CD14-positive monocyte (primary cell): Measurements from ENCODE around the gene APOF. TPM values are rescaled to one million over a fixed set of nuclear protein-coding genes. Genes with fewer than 3 reads are reported as not detected.

Source experiments
- DNase-seq, 3 donors: peaks; one replicate each; pipeline ENCODE4 v3.0.0-alpha.2; 2011 to 2022
- H2AFZ ChIP-seq: 2 replicates; pipeline ENCODE4 v1.6.0; 2012; ENCODE audit warnings: mild to moderate bottlenecking, low read depth, low read length, inconsistent platforms; ENCODE audit not compliant: insufficient read depth, poor library complexity, severe bottlenecking
- H3K27ac ChIP-seq, 2 donors: 1 replicate in 1 of 2; 2 replicates in 1 of 2; pipeline ENCODE4 v1.5.1; 2012 to 2013; ENCODE audit warnings: low read length in 2 of 2, control low read depth in 1 of 2, inconsistent platforms in 1 of 2, low read depth in 1 of 2, mild to moderate bottlenecking in 1 of 2
- H3K27me3 ChIP-seq, 2 donors: one replicate each; pipeline versions ENCODE4 v1.6.0 to v1.6.1; 2011 to 2013; ENCODE audit warnings: low read length in 2 of 2; ENCODE audit not compliant: control insufficient read depth in 2 of 2, insufficient read depth in 2 of 2
- H3K36me3 ChIP-seq, 2 donors: replicated peaks in 1 of 2; 1 replicate in 1 of 2; 2 replicates in 1 of 2; pipeline versions ENCODE4 v1.5.1 to v1.6.1; 2012 to 2013; ENCODE audit warnings: low read length in 2 of 2, control low read depth in 1 of 2, inconsistent platforms in 1 of 2, mild to moderate bottlenecking in 1 of 2; ENCODE audit not compliant: insufficient read depth in 2 of 2, control insufficient read depth in 1 of 2
- H3K4me1 ChIP-seq, 2 donors: 1 replicate in 1 of 2; 2 replicates in 1 of 2; pipeline versions ENCODE4 v1.5.1 to v1.6.1; 2012 to 2013; ENCODE audit warnings: low read length in 2 of 2, control low read depth in 1 of 2, inconsistent platforms in 1 of 2, mild to moderate bottlenecking in 1 of 2, moderate library complexity in 1 of 2; ENCODE audit not compliant: insufficient read depth in 2 of 2, control insufficient read depth in 1 of 2
- H3K4me2 ChIP-seq: replicated peaks from 2 replicates; pipeline ENCODE3; 2012; ENCODE audit warnings: low read length, moderate library complexity, mild to moderate bottlenecking; ENCODE audit not compliant: poor library complexity, severe bottlenecking; ENCODE audit errors: extremely low read depth
- H3K4me3 ChIP-seq, 3 experiments: fragments of 200-600 bp in 1 of 3; sonication (generic) in 1 of 3; replicated peaks in 1 of 3; 1 replicate in 2 of 3; 2 replicates in 1 of 3; pipeline ENCODE4 v1.5.1; 2011 to 2013; ENCODE audit warnings: low read length in 3 of 3, mild to moderate bottlenecking in 3 of 3, control low read depth in 2 of 3, low read depth in 2 of 3, inconsistent platforms in 1 of 3, moderate library complexity in 1 of 3
- H3K79me2 ChIP-seq: 2 replicates; pipeline ENCODE4 v1.6.0; 2012; ENCODE audit warnings: mild to moderate bottlenecking, control low read depth, inconsistent platforms, low read length, moderate library complexity; ENCODE audit not compliant: insufficient read depth
- H3K9ac ChIP-seq: 2 replicates; pipeline ENCODE4 v1.6.0; 2017; ENCODE audit warnings: low read length, mild to moderate bottlenecking; ENCODE audit not compliant: insufficient read depth, poor library complexity, severe bottlenecking
- H3K9me3 ChIP-seq, 2 donors: replicated peaks in 1 of 2; 1 replicate in 1 of 2; 2 replicates in 1 of 2; pipeline versions ENCODE4 v1.5.1 to v1.6.1; 2012 to 2013; ENCODE audit warnings: low read length in 2 of 2, control low read depth in 1 of 2; ENCODE audit not compliant: control insufficient read depth in 1 of 2, insufficient read depth in 1 of 2
- H4K20me1 ChIP-seq: 2 replicates; pipeline ENCODE4 v1.6.0; 2012; ENCODE audit warnings: mild to moderate bottlenecking, low read length, control low read depth, moderate library complexity; ENCODE audit not compliant: insufficient read depth
- H3K27ac Mint-ChIP-seq, 7 donors: one replicate each; pipeline ENCODE4 v1.8.0; 2020; ENCODE audit warnings: mild to moderate bottlenecking in 7 of 7, mixed read lengths in 7 of 7, moderate library complexity in 6 of 7, inconsistent platforms in 2 of 7
- H3K27me3 Mint-ChIP-seq, 3 donors: one replicate each; pipeline ENCODE4 v1.8.0; 2021 to 2022; ENCODE audit warnings: low read depth in 3 of 3, mild to moderate bottlenecking in 3 of 3, mixed read lengths in 3 of 3, moderate library complexity in 3 of 3, inconsistent platforms in 1 of 3
- H3K36me3 Mint-ChIP-seq, 2 donors: one replicate each; pipeline ENCODE4 v1.8.0; 2020; ENCODE audit warnings: mixed read lengths in 2 of 2, inconsistent platforms in 1 of 2, mild to moderate bottlenecking in 1 of 2
- H3K4me1 Mint-ChIP-seq: one replicate; pipeline ENCODE4 v1.8.0; 2020; ENCODE audit warnings: mild to moderate bottlenecking, mixed read lengths
- H3K4me3 Mint-ChIP-seq, 2 donors: one replicate each; pipeline ENCODE4 v1.8.0; 2020; ENCODE audit warnings: mild to moderate bottlenecking in 2 of 2, mixed read lengths in 2 of 2, moderate library complexity in 1 of 2
- H3K9me3 Mint-ChIP-seq, 7 donors: one replicate each; pipeline ENCODE4 v1.8.0; 2020 to 2022; ENCODE audit warnings: mixed read lengths in 7 of 7, mild to moderate bottlenecking in 6 of 7, moderate library complexity in 6 of 7, inconsistent platforms in 2 of 7
- WGBS: methylation state at CpG from one replicate; pipeline ENCODE4 v1.1.5; 2013; ENCODE audit warnings: missing lambda C conversion rate; ENCODE audit not compliant: insufficient coverage; 5-methylcytosine and 5-hydroxymethylcytosine counted together
- intact Hi-C, 2 donors: fragments of 100-400 bp; cut with micrococcal nuclease; formaldehyde crosslinking; loops; one replicate each; pipeline versions ENCODE4 v1.15.0 to v1.15.1; 2023
- polyA plus RNA-seq, 3 donors: library from polyadenylated mRNA; depleted of rRNA in 1 of 3; unstranded in 2 of 3; stranded (reverse) in 1 of 3; fragments of 300-500 nt in 2 of 3; fragments of >200 nt in 1 of 3; fragmentation: Illumina TruSeq in 2 of 3; gene quantifications; 1 replicate in 2 of 3; 2 replicates in 1 of 3; pipeline ENCODE4 v1.2.3, GENCODE V29; 2012 to 2021
- TF ChIP-seq, protein P1 (sequence below): fragments of 200-600 bp; IDR thresholded peaks from one replicate; pipeline ENCODE4 v1.8.0; 2022; ENCODE audit warnings: antibody characterized with exemption, mild to moderate bottlenecking

Gene APOF
- polyA plus RNA-seq, 3 donors, result not detected

DNA sequence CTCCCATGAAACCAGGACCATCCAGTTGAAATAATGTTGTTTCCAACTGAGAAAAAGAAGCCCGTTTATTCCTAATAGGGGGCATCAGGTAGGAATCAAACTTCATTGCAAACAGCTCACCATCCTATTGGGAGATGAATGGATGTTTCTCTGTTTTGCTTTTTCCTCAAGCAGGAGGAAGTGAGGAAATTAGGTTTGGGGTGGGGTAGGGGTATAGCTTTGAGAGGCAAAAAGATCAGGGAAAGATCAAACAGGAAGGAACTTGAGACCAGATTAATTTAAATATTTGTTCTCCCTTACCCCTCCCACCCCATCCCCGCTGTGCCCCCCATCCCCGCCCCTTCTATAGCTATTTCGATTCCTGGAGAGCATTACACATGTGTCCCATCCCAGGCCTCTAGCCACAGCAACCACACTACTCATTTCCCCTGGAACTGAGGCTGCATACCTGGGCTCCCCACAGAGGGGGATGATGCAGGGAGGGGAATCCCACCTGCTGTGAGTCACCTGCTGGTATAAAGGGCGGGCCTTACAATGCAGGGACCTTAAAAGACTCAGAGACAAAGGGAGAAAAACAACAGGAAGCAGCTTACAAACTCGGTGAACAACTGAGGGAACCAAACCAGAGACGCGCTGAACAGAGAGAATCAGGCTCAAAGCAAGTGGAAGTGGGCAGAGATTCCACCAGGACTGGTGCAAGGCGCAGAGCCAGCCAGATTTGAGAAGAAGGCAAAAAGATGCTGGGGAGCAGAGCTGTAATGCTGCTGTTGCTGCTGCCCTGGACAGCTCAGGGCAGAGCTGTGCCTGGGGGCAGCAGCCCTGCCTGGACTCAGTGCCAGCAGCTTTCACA is 24.1 kb downstream of the APOF start, which contains the start of gene IL23A:
Gene IL23A, plus strand, starts transcription at position 577 of the 850 bp plus-strand sequence. Its CDS starts 161 bp downstream, at position 738.
- TF ChIP-seq, protein P1, sequence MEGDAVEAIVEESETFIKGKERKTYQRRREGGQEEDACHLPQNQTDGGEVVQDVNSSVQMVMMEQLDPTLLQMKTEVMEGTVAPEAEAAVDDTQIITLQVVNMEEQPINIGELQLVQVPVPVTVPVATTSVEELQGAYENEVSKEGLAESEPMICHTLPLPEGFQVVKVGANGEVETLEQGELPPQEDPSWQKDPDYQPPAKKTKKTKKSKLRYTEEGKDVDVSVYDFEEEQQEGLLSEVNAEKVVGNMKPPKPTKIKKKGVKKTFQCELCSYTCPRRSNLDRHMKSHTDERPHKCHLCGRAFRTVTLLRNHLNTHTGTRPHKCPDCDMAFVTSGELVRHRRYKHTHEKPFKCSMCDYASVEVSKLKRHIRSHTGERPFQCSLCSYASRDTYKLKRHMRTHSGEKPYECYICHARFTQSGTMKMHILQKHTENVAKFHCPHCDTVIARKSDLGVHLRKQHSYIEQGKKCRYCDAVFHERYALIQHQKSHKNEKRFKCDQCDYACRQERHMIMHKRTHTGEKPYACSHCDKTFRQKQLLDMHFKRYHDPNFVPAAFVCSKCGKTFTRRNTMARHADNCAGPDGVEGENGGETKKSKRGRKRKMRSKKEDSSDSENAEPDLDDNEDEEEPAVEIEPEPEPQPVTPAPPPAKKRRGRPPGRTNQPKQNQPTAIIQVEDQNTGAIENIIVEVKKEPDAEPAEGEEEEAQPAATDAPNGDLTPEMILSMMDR, result no peak
- peak within 1 kb of the TSS; percentile 89 to 95 (median 93) for H3K27ac Mint-ChIP-seq
- no peaks in the 10 kb centered on the region for H3K9me3 Mint-ChIP-seq
- H3K4me3 Mint-ChIP-seq, result peak within 1 kb of the TSS; percentile 21 to 67
- H3K4me2 ChIP-seq, result peak within 1 kb of the TSS; percentile 63
- H3K4me1 ChIP-seq, result peaks cover 54 to 57% of the 10 kb centered on the region in 2 donors
- peak within 1 kb of the TSS; percentile 46 for H3K9ac ChIP-seq
- peak within 1 kb of the TSS in 1 of 3 experiments; percentile 43 for H3K4me3 ChIP-seq
- WGBS, result 13% methylated on average over 4 of the region's 9 CpGs
- peak; percentile 18 to 92 (median 23) for DNase-seq
- peak within 1 kb of the TSS; percentile 73 to 86 for H3K27ac ChIP-seq
- H3K79me2 ChIP-seq, result peaks cover 7% of the 10 kb centered on the region
- H2AFZ ChIP-seq, result peak within 1 kb of the TSS; percentile 57
- peaks cover 0 to 3% (median 2%) of the 10 kb centered on the region in 3 donors for H3K27me3 Mint-ChIP-seq
- H3K36me3 ChIP-seq, result peaks cover 22 to 28% of the 10 kb centered on the region in 2 donors
- peaks cover 6% of the 10 kb centered on the region for H4K20me1 ChIP-seq
- H3K27me3 ChIP-seq, result no peaks in the 10 kb centered on the region
- H3K36me3 Mint-ChIP-seq, result peaks cover 22 to 30% of the 10 kb centered on the region in 2 donors
- H3K9me3 ChIP-seq, result no peaks in the 10 kb centered on the region
- H3K4me1 Mint-ChIP-seq, result peaks cover 50% of the 10 kb centered on the region
- intact Hi-C loops, result loop anchor here in 1 of 2 donors (10.0 kb wide), 1 partner anchor 126 kb away; the partner anchor contains the start of gene SPRYD4

DNA sequence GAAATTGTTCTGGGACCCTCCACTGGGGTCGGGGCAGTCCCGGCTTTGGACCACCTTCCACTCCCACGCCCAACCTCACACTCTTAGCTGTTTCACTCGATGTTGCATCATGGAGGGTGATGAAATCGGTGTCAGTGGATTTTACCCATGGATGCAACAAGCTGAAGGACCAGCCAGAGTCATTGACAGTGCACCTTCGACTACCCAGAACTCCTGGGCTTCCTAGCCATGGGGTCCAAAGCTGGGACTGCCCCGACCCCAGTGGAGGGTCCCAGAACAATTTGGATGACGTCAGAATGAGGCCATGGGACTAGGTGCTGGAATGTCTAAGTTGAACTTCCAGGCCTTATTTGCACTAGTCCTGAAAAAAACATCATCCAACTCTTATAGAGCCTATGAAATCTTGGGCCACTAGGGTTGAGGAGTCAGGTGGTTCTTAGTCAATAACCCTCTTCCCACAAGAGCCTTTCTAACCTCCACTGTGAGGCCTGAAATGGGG is 24.9 kb downstream of the APOF start:
- Mint-ChIP-seq H3K27ac (peak overlapping the region; percentile 81 to 95 (median 93)), H3K36me3 (peaks cover 15 to 24% of the 10 kb centered on the region in 2 donors), H3K4me3 (peak overlapping the region; percentile 32 to 53), H3K27me3 (peaks cover 0 to 3% (median 2%) of the 10 kb centered on the region in 3 donors), H3K4me1 (peaks cover 58% of the 10 kb centered on the region), H3K9me3 (no peaks in the 10 kb centered on the region)
- Histone ChIP-seq H3K27me3 (no peaks in the 10 kb centered on the region), H3K9me3 (no peaks in the 10 kb centered on the region), H4K20me1 (no peaks in the 10 kb centered on the region), H3K36me3 (peaks cover 15 to 20% of the 10 kb centered on the region in 2 donors), H3K27ac (peak overlapping the region; percentile 73 to 86), H3K4me2 (peak overlapping the region; percentile 63), H3K4me3 (peak overlapping the region in 1 of 3 experiments; percentile 43), H3K9ac (no peak overlapping the region), H2AFZ (no peak overlapping the region), H3K4me1 (peaks cover 62 to 64% of the 10 kb centered on the region in 2 donors), H3K79me2 (peaks cover 14% of the 10 kb centered on the region)
- TF ChIP-seq, protein P1, result no peak
- peak; percentile 64 to 93 (median 70) for DNase-seq
- WGBS, result 0% methylated on average over 3 of the region's 8 CpGs
- intact Hi-C loops, result loop anchor here in 1 of 2 donors (10.0 kb wide), 1 partner anchor 127 kb away; the partner anchor contains the start of gene SPRYD4
